HEK293 (cell line): ENCODE data around the gene KLHL36.

Experiments
- CTCF ChIA-PET: fragments of 350-600 bp; formaldehyde crosslinking; extraction: SDS; loops from one replicate; lab custom pipeline; 2021; ENCODE audit warnings: antibody characterized with exemption; lab: Yijun Ruan, JAX
- POLR2A ChIA-PET: fragments of 300-600 bp; formaldehyde crosslinking; extraction: SDS; loops from one replicate; lab custom pipeline; 2020; ENCODE audit warnings: antibody characterized with exemption, inconsistent platforms; lab: Yijun Ruan, JAX
- H3K27ac ChIP-seq: fragments of 200-500 bp; sonication (Bioruptor generic); 2 replicates; pipeline ENCODE4 v1.5.1; 2014; ENCODE audit warnings: low read depth, low read length, control low read depth, inconsistent platforms; ENCODE audit errors: extremely low read depth
- H3K36me3 ChIP-seq, 2 experiments: fragments of 200-500 bp in 1 of 2; sonication (Bioruptor generic) in 1 of 2; 1 replicate in 1 of 2; 2 replicates in 1 of 2; pipeline ENCODE4 v1.5.1; 2014 to 2017; ENCODE audit warnings: inconsistent platforms in 2 of 2, low read length in 2 of 2; ENCODE audit not compliant: control insufficient read depth in 2 of 2, insufficient read depth in 1 of 2
- H3K4me1 ChIP-seq: fragments of 200-500 bp; sonication (Bioruptor generic); 2 replicates; pipeline ENCODE4 v1.5.1; 2014; ENCODE audit warnings: mild to moderate bottlenecking, low read length, inconsistent platforms; ENCODE audit not compliant: control insufficient read depth, insufficient read depth
- H3K4me3 ChIP-seq: 2 replicates; pipeline ENCODE4 v1.5.1; 2011; ENCODE audit warnings: low read depth, mild to moderate bottlenecking, control low read depth, low read length, moderate library complexity
- H3K9me3 ChIP-seq: fragments of 200-500 bp; sonication (Bioruptor generic); 2 replicates; pipeline ENCODE4 v1.5.1; 2014; ENCODE audit warnings: low read depth, low read length, inconsistent platforms; ENCODE audit not compliant: control insufficient read depth, insufficient read depth
- EGR2 ChIP-seq: fragments of 450-650 bp; formaldehyde crosslinking; IDR thresholded peaks from 2 replicates; pipeline ENCODE4 v1.5.1; 2016; ENCODE audit warnings: low read depth, missing biosample characterization, missing genetic modification characterization
- PRDM6 ChIP-seq: fragments of 450-650 bp; formaldehyde crosslinking; IDR thresholded peaks from 2 replicates; pipeline ENCODE4 v1.5.1; 2017; ENCODE audit warnings: missing biosample characterization, missing genetic modification characterization
- REST ChIP-seq: fragments of 450-650 bp; formaldehyde crosslinking; IDR thresholded peaks from 2 replicates; pipeline ENCODE4 v1.5.1; 2016; ENCODE audit warnings: missing biosample characterization, missing genetic modification characterization
- SETDB1 ChIP-seq: IDR thresholded peaks from one replicate; pipeline ENCODE4 v1.6.1; 2017; ENCODE audit warnings: mild to moderate bottlenecking, low read length, moderate library complexity, mixed read lengths; ENCODE audit not compliant: insufficient read length
- SP3 ChIP-seq: fragments of 450-650 bp; formaldehyde crosslinking; IDR thresholded peaks from 2 replicates; pipeline ENCODE4 v1.5.1; 2016; ENCODE audit warnings: missing biosample characterization, missing genetic modification characterization
- TRIM28 ChIP-seq: IDR thresholded peaks from 2 replicates; pipeline ENCODE4 v1.6.1; 2011; ENCODE audit warnings: low read length, control low read depth, borderline replicate concordance
- ZBTB20 ChIP-seq: fragments of 450-650 bp; formaldehyde crosslinking; IDR thresholded peaks from 2 replicates; pipeline ENCODE4 v1.5.1; 2016; ENCODE audit warnings: missing biosample characterization, missing genetic modification characterization
- ZBTB49 ChIP-seq: fragments of 450-650 bp; formaldehyde crosslinking; IDR thresholded peaks from 2 replicates; pipeline ENCODE4 v1.5.1; 2016; ENCODE audit warnings: missing biosample characterization, missing genetic modification characterization, low read depth
- ZFP3 ChIP-seq: fragments of 450-650 bp; formaldehyde crosslinking; IDR thresholded peaks from 2 replicates; pipeline ENCODE4 v1.5.1; 2016; ENCODE audit warnings: low read depth, missing biosample characterization, missing genetic modification characterization
- ZNF114 ChIP-seq: fragments of 450-650 bp; formaldehyde crosslinking; IDR thresholded peaks from 2 replicates; pipeline ENCODE4 v1.5.0; 2017; ENCODE audit warnings: missing biosample characterization, missing genetic modification characterization
- ZNF248 ChIP-seq: fragments of 450-650 bp; formaldehyde crosslinking; IDR thresholded peaks from 2 replicates; pipeline ENCODE4 v1.5.1; 2017; ENCODE audit warnings: missing biosample characterization, missing genetic modification characterization
- ZNF354C ChIP-seq: fragments of 450-650 bp; formaldehyde crosslinking; IDR thresholded peaks from 2 replicates; pipeline ENCODE4 v1.5.1; 2016; ENCODE audit warnings: missing biosample characterization, missing genetic modification characterization, low read depth, borderline replicate concordance
- ZNF621 ChIP-seq: fragments of 450-650 bp; formaldehyde crosslinking; IDR thresholded peaks from 2 replicates; pipeline ENCODE4 v1.5.1; 2017; ENCODE audit warnings: missing biosample characterization, missing genetic modification characterization
- ZNF664 ChIP-seq: fragments of 450-650 bp; formaldehyde crosslinking; IDR thresholded peaks from 2 replicates; pipeline ENCODE4 v1.5.1; 2016; ENCODE audit warnings: missing biosample characterization, missing genetic modification characterization
- ZSCAN30 ChIP-seq: fragments of 450-650 bp; IDR thresholded peaks from 2 replicates; pipeline ENCODE4 v1.5.1; 2018; ENCODE audit warnings: missing biosample characterization, mild to moderate bottlenecking, missing genetic modification characterization, moderate library complexity

Gene KLHL36

GRCh38 chr16:84605339-84605848 is 42.9 kb upstream of the KLHL36 start:
- no peak overlapping the region for H3K4me3 ChIP-seq
- H3K9me3 ChIP-seq = no peaks in the 10 kb centered on the region
- POLR2A ChIA-PET = no interaction called here
- no peaks in the 10 kb centered on the region for H3K4me1 ChIP-seq
- CTCF ChIA-PET = no interaction called here
- no peak overlapping the region for H3K27ac ChIP-seq
- TF ChIP-seq SETDB1 (peak; percentile 45), SP3 (tag by site-specific recombination) (no peak)
- no peaks in the 10 kb centered on the region for H3K36me3 ChIP-seq

- Histone ChIP-seq H3K4me1 (no peaks in the 10 kb centered on the region), H3K4me3 (no peak overlapping the region), H3K9me3 (no peaks in the 10 kb centered on the region), H3K36me3 (no peaks in the 10 kb centered on the region), H3K27ac (no peak overlapping the region)
- POLR2A ChIA-PET = no interaction called here
- TF ChIP-seq ZNF114 (tag by site-specific recombination) = no peak
- TF ChIP-seq, all 188 proteins: peak for 0
- CTCF ChIA-PET = interaction anchor here (0.6 kb wide), 1 partner anchor 23 kb away, joined by 3 read pairs; no protein-coding TSS in a partner anchor
Measured at GRCh38 chr16:84606081-84606875, 42.0 kb upstream of the KLHL36 start.

GRCh38 chr16:84607061-84607460 is 41.2 kb upstream of the KLHL36 start:
- TF ChIP-seq ZFP3 (tag by site-specific recombination) = peak; percentile 96
- no peak for TF ChIP-seq ZSCAN30 (tag by site-specific recombination)
- TF ChIP-seq REST (tag by site-specific recombination) = no peak
- no peak for TF ChIP-seq TRIM28
- Histone ChIP-seq H3K4me1 (no peaks in the 10 kb centered on the region), H3K27ac (no peak overlapping the region), H3K4me3 (no peak overlapping the region), H3K9me3 (no peaks in the 10 kb centered on the region), H3K36me3 (no peaks in the 10 kb centered on the region)
- CTCF ChIA-PET = no interaction called here
- POLR2A ChIA-PET = interaction anchor here (0.6 kb wide), 1 partner anchor 104 kb away, joined by 5 read pairs; no protein-coding TSS in a partner anchor

GRCh38 chr16:84607694-84608093 is 40.6 kb upstream of the KLHL36 start:
- H3K4me3 ChIP-seq = no peak overlapping the region
- no peaks in the 10 kb centered on the region for H3K4me1 ChIP-seq
- TF ChIP-seq ZNF664 (tag by site-specific recombination) (peak; percentile 32; the same call in 1 of the 2 replicates), ZBTB20 (tag by site-specific recombination) (no peak)
- H3K27ac ChIP-seq = no peak overlapping the region
- H3K9me3 ChIP-seq = no peaks in the 10 kb centered on the region
- H3K36me3 ChIP-seq = no peaks in the 10 kb centered on the region
- CTCF ChIA-PET = no interaction called here
- POLR2A ChIA-PET = no interaction called here

- H3K4me1 ChIP-seq = no peaks in the 10 kb centered on the region
- ChIA-PET POLR2A (interaction anchor here (0.9 kb wide), 1 partner anchor 23 kb away, joined by 3 read pairs; no protein-coding TSS in a partner anchor), CTCF (interaction anchor here (0.9 kb wide), 1 partner anchor 14 kb away, joined by 3 read pairs; no protein-coding TSS in a partner anchor)
- no peak overlapping the region for H3K27ac ChIP-seq
- H3K36me3 ChIP-seq = peaks cover 0 to 1% of the 10 kb centered on the region in 2 experiments; a peak in 1 of 3 replicates
- H3K4me3 ChIP-seq = no peak overlapping the region
- H3K9me3 ChIP-seq = no peaks in the 10 kb centered on the region
- TF ChIP-seq ZBTB49 (tag by site-specific recombination) (no peak), ZNF248 (tag by site-specific recombination) (no peak), PRDM6 (tag by site-specific recombination) (no peak), ZNF354C (no peak), EGR2 (tag by site-specific recombination) (no peak), ZNF621 (tag by site-specific recombination) (no peak), TRIM28 (no peak)
Measured at GRCh38 chr16:84608282-84608681, 40.0 kb upstream of the KLHL36 start.
